Caco-2 (cell line): Measurements from ENCODE around the gene PATZ1. TPM values are rescaled to one million over a fixed set of nuclear protein-coding genes. Genes with fewer than 3 reads are reported as not detected.
"Not testable (repeated sequence)": the region's sequence is repeated elsewhere in the genome, so short reads cannot be mapped to it uniquely, and the experiment has no call there.

ENCODE experiments used
- BruUV-seq: library from RNA; stranded (reverse); fragments of 400-500 nt; replicated peaks from 2 replicates; lab custom pipeline; 2021; lab: Mats Ljungman, UMichigan
- CTCF ChIA-PET: fragments of 300-600 bp; sonication (Branson Sonifier 250); formaldehyde crosslinking; loops from one replicate; lab custom pipeline; 2022; ENCODE audit warnings: antibody characterized with exemption; lab: Charles Lee
- POLR2A ChIA-PET: fragments of 300-600 bp; sonication (Branson Sonifier 250); formaldehyde crosslinking; loops from one replicate; lab custom pipeline; 2022; ENCODE audit warnings: antibody characterized with exemption; lab: Charles Lee
- DNase-seq, 2 experiments: peaks; one replicate each; pipeline versions ENCODE4 v3.0.0 to v3.0.0-alpha.2; 2020 to 2022
- H3K27me3 ChIP-seq: replicated peaks from 2 replicates; pipeline ENCODE4 v1.6.0; 2011; ENCODE audit warnings: low read length; ENCODE audit not compliant: control insufficient read depth, insufficient read depth
- H3K36me3 ChIP-seq: 2 replicates; pipeline ENCODE4 v1.5.1; 2011; ENCODE audit warnings: low read length; ENCODE audit not compliant: control insufficient read depth, insufficient read depth
- H3K4me1 ChIP-seq: fragments of 250-450 bp; sonication (Bioruptor Pico); 2 replicates; pipeline ENCODE4 v1.5.1; 2020; ENCODE audit warnings: mild to moderate bottlenecking
- H3K4me3 ChIP-seq: 2 replicates; pipeline ENCODE4 v1.5.1; 2011; ENCODE audit warnings: low read depth, mild to moderate bottlenecking, control low read depth, low read length
- H3K9me3 ChIP-seq: fragments of 250-450 bp; sonication (Bioruptor Pico); 2 replicates; pipeline ENCODE4 v1.5.1; 2020; ENCODE audit warnings: mild to moderate bottlenecking, moderate library complexity
- H3K27ac Mint-ChIP-seq: one replicate; pipeline ENCODE4 v1.8.0; 2022; ENCODE audit warnings: mixed read lengths; ENCODE audit not compliant: unreplicated experiment
- H3K27me3 Mint-ChIP-seq: one replicate; pipeline ENCODE4 v1.8.0; 2022; ENCODE audit warnings: mixed read lengths; ENCODE audit not compliant: insufficient read depth, unreplicated experiment
- H3K36me3 Mint-ChIP-seq: one replicate; pipeline ENCODE4 v1.8.0; 2022; ENCODE audit warnings: mild to moderate bottlenecking, mixed read lengths; ENCODE audit not compliant: insufficient read depth, unreplicated experiment
- H3K4me1 Mint-ChIP-seq: one replicate; pipeline ENCODE4 v1.8.0; 2022; ENCODE audit warnings: low read depth, mixed read lengths; ENCODE audit not compliant: unreplicated experiment
- H3K4me3 Mint-ChIP-seq: one replicate; pipeline ENCODE4 v1.8.0; 2022; ENCODE audit warnings: mild to moderate bottlenecking, moderate library complexity, mixed read lengths; ENCODE audit not compliant: unreplicated experiment
- H3K9me3 Mint-ChIP-seq: one replicate; pipeline ENCODE4 v1.8.0; 2022; ENCODE audit warnings: mixed read lengths; ENCODE audit not compliant: unreplicated experiment
- CTCF ChIP-seq, 2 experiments: fragments of 200-600 bp in 1 of 2; IDR thresholded peaks; 1 replicate in 1 of 2; 2 replicates in 1 of 2; pipeline versions ENCODE4 v1.5.1 to v1.8.0; 2011 to 2022; ENCODE audit warnings: antibody characterized with exemption in 1 of 2, control low read depth in 1 of 2, inconsistent platforms in 1 of 2, low read depth in 1 of 2, low read length in 1 of 2, mild to moderate bottlenecking in 1 of 2, moderate library complexity in 1 of 2; ENCODE audit not compliant: insufficient read depth in 1 of 2, severe bottlenecking in 1 of 2, unreplicated experiment in 1 of 2
- intact Hi-C: fragments of 100-400 bp; cut with micrococcal nuclease; formaldehyde crosslinking; loops from one replicate; pipeline ENCODE4 v1.10.0; 2022; ENCODE audit not compliant: unreplicated experiment
- total RNA-seq: library from RNA; stranded (reverse); gene quantifications from 2 replicates; pipeline ENCODE4 v1.2.3, GENCODE V29; 2022

PATZ1 gene
- total RNA-seq, 1 experiment from 2014 or later, result 40.9 TPM

- no peaks in the 10 kb centered on the region for H3K27me3 ChIP-seq
- TF ChIP-seq CTCF (IDR thresholded peaks at IDR 0.05; ENCODE audit: insufficient read depth in 1 of 2, low read depth in 1 of 2, low read length in 1 of 2, severe bottlenecking in 1 of 2, unreplicated experiment in 1 of 2), result no peak
- H3K4me1 Mint-ChIP-seq, result no peaks in the 10 kb centered on the region
- peaks cover 5% of the 10 kb centered on the region for H3K36me3 Mint-ChIP-seq
- CTCF ChIA-PET, result no interaction called here
- H3K4me3 ChIP-seq, result no peak overlapping the region
- intact Hi-C loops, result no loop called here
- no peak for DNase-seq
- H3K4me1 ChIP-seq, result no peaks in the 10 kb centered on the region
- no peaks in the 10 kb centered on the region; the same call in 1 of the 2 replicates for H3K36me3 ChIP-seq
- no TSS peak for BruUV-seq
- no peak overlapping the region for H3K27ac Mint-ChIP-seq
- no peaks in the 10 kb centered on the region for H3K9me3 Mint-ChIP-seq
- H3K4me3 Mint-ChIP-seq, result no peak overlapping the region
- H3K27me3 Mint-ChIP-seq, result no peaks in the 10 kb centered on the region
- POLR2A ChIA-PET, result no interaction called here
- no peaks in the 10 kb centered on the region for H3K9me3 ChIP-seq
These were observed 24.7 kb downstream of the PATZ1 start for GRCh38 chr22:31321421-31321820.

- DNase-seq, H3K4me1 Mint-ChIP-seq, BruUV-seq, H3K27ac Mint-ChIP-seq, H3K4me3 ChIP-seq, H3K4me3 Mint-ChIP-seq, H3K9me3 ChIP-seq, intact Hi-C loops, H3K27me3 Mint-ChIP-seq, H3K27me3 ChIP-seq, H3K4me1 ChIP-seq, H3K36me3 Mint-ChIP-seq, H3K36me3 ChIP-seq, POLR2A ChIA-PET: not testable (repeated sequence)
- CTCF ChIA-PET, result interaction anchor here (0.5 to 1.7 kb wide), 5 partner anchors 22 to 161 kb away, joined by 3 to 20 read pairs (median 6); partner anchors contain the start of gene PIK3IP1
- H3K9me3 Mint-ChIP-seq, result peaks cover 10% of the 10 kb centered on the region
These were observed 31.9 kb downstream of the PATZ1 start for GRCh38 chr22:31314220-31314619.

GRCh38 chr22:31313366-31314147 is 32.6 kb downstream of the PATZ1 start:
- peak; percentile 66 to 74 for DNase-seq
- no peak overlapping the region for H3K4me3 ChIP-seq
- intact Hi-C loops, result loop anchor here (1.0 kb wide), 1 partner anchor 21 kb away; the partner anchor contains the start of gene PIK3IP1
- Mint-ChIP-seq H3K4me3 (no peak overlapping the region), H3K27me3 (no peaks in the 10 kb centered on the region), H3K9me3 (peaks cover 10% of the 10 kb centered on the region), H3K27ac (peak overlapping the region; percentile 65), H3K4me1 (peaks cover 7% of the 10 kb centered on the region), H3K36me3 (peaks cover 6% of the 10 kb centered on the region)
- ChIA-PET POLR2A (interaction anchor here (0.6 kb wide), 1 partner anchor 261 kb away, joined by 6 read pairs; no protein-coding TSS in a partner anchor), CTCF (interaction anchor here (0.5 to 1.7 kb wide), 10 partner anchors 12 to 161 kb away, joined by 3 to 20 read pairs (median 3); partner anchors contain the start of genes PATZ1 and PIK3IP1)
- no peaks in the 10 kb centered on the region for H3K4me1 ChIP-seq
- no TSS peak for BruUV-seq
- H3K9me3 ChIP-seq, result no peaks in the 10 kb centered on the region
- TF ChIP-seq CTCF (IDR thresholded peaks at IDR 0.05; ENCODE audit: insufficient read depth in 1 of 2, low read depth in 1 of 2, low read length in 1 of 2, severe bottlenecking in 1 of 2, unreplicated experiment in 1 of 2), result peak; percentile 71 to 85
- H3K27me3 ChIP-seq, result no peaks in the 10 kb centered on the region
- no peaks in the 10 kb centered on the region for H3K36me3 ChIP-seq
